Neural cell (in vitro differentiated cells): ENCODE data around the gene COP1. TPM values are rescaled to one million over a fixed set of nuclear protein-coding genes. Genes with fewer than 3 reads are reported as not detected.

Source experiments
- H2AFZ ChIP-seq: fragments of 200-600, 300-800 bp; sonication (generic), shearing (Covaris generic); 2 replicates; pipeline ENCODE4 v1.6.0; 2014; ENCODE audit warnings: low read depth, mild to moderate bottlenecking, antibody characterized with exemption, low read length, moderate library complexity
- H3F3A ChIP-seq: fragments of 200-600 bp; shearing (Covaris generic); 2 replicates; pipeline ENCODE4 v1.6.1; 2016; ENCODE audit warnings: mild to moderate bottlenecking, moderate library complexity, mixed read lengths, antibody characterized with exemption, low read length; ENCODE audit not compliant: insufficient read depth, poor library complexity, severe bottlenecking
- H3K27ac ChIP-seq: fragments of 200-600, 300-800 bp; sonication (generic), shearing (Covaris generic); 2 replicates; pipeline ENCODE4 v1.5.1; 2014; ENCODE audit warnings: mild to moderate bottlenecking, low read length, moderate library complexity
- H3K27me3 ChIP-seq: fragments of 300-800, 200-600 bp; sonication (generic), shearing (Covaris generic); 2 replicates; pipeline ENCODE4 v1.6.0; 2014; ENCODE audit warnings: mild to moderate bottlenecking, low read depth, low read length, moderate library complexity; ENCODE audit not compliant: insufficient read depth
- H3K36me3 ChIP-seq: fragments of 300-800, 200-600 bp; sonication (generic), shearing (Covaris generic); 2 replicates; pipeline ENCODE4 v1.5.1; 2014; ENCODE audit warnings: mild to moderate bottlenecking, antibody characterized with exemption, low read length, moderate library complexity; ENCODE audit not compliant: insufficient read depth
- H3K4me2 ChIP-seq: fragments of 300-800, 200-600 bp; sonication (generic), shearing (Covaris generic); 2 replicates; pipeline ENCODE4 v1.6.0; 2014; ENCODE audit warnings: mild to moderate bottlenecking, low read length
- H3K4me3 ChIP-seq: fragments of 300-800, 200-600 bp; sonication (generic), shearing (Covaris generic); 2 replicates; pipeline ENCODE4 v1.5.1; 2014; ENCODE audit warnings: mild to moderate bottlenecking, low read length, moderate library complexity
- H3K79me2 ChIP-seq: fragments of 200-600 bp; shearing (Covaris generic); replicated peaks from 2 replicates; pipeline ENCODE4 v1.6.0; 2014; ENCODE audit warnings: mild to moderate bottlenecking, low read length, moderate library complexity; ENCODE audit not compliant: insufficient read depth
- H3K9ac ChIP-seq: fragments of 300-800, 200-600 bp; sonication (generic), shearing (Covaris generic); 2 replicates; pipeline ENCODE4 v1.6.1; 2016; ENCODE audit warnings: mild to moderate bottlenecking, low read length, mixed read lengths
- H3K9me2 ChIP-seq: fragments of 200-600 bp; shearing (Covaris generic); 2 replicates; pipeline ENCODE4 v1.6.1; 2016; ENCODE audit warnings: mild to moderate bottlenecking, low read length, mixed read lengths; ENCODE audit not compliant: insufficient read depth
- H3K9me3 ChIP-seq: fragments of 200-600, 300-800 bp; sonication (generic), shearing (Covaris generic); 2 replicates; pipeline ENCODE4 v1.6.1; 2016; ENCODE audit warnings: mild to moderate bottlenecking, mixed run types, low read length, moderate library complexity, mixed read lengths
- H4K20me1 ChIP-seq: fragments of 200-600 bp; shearing (Covaris generic); 2 replicates; pipeline ENCODE4 v1.6.1; 2016; ENCODE audit warnings: mild to moderate bottlenecking, mixed run types; ENCODE audit not compliant: insufficient read depth
- EP300 ChIP-seq: fragments of 450-650 bp; conservative IDR thresholded peaks from 2 replicates; pipeline ENCODE4 v1.6.1; 2014; ENCODE audit warnings: antibody characterized with exemption, mild to moderate bottlenecking, moderate library complexity; ENCODE audit not compliant: poor library complexity, severe bottlenecking
- EZH2 ChIP-seq: fragments of 200-600, 300-800 bp; shearing (Covaris generic), sonication (generic); IDR thresholded peaks from 2 replicates; pipeline ENCODE4 v1.6.1; 2014; ENCODE audit warnings: antibody characterized with exemption, low read length, borderline replicate concordance, mild to moderate bottlenecking; ENCODE audit not compliant: insufficient read depth, poor library complexity, severe bottlenecking
- MXI1 ChIP-seq: fragments of 450-650 bp; conservative IDR thresholded peaks from 2 replicates; pipeline ENCODE4 v1.6.1; 2014; ENCODE audit warnings: antibody characterized with exemption, mild to moderate bottlenecking; ENCODE audit not compliant: poor library complexity, severe bottlenecking
- POLR2AphosphoS5 ChIP-seq: IDR thresholded peaks from 2 replicates; pipeline ENCODE4 v1.6.1; 2012
- RAD21 ChIP-seq: fragments of 450-650 bp; conservative IDR thresholded peaks from 2 replicates; pipeline ENCODE4 v1.6.1; 2014; ENCODE audit warnings: antibody characterized with exemption, mild to moderate bottlenecking, moderate library complexity
- SMC3 ChIP-seq: fragments of 450-650 bp; conservative IDR thresholded peaks from 2 replicates; pipeline ENCODE4 v1.6.1; 2014; ENCODE audit warnings: antibody characterized with exemption, mild to moderate bottlenecking, moderate library complexity; ENCODE audit not compliant: poor library complexity
- TAF1 ChIP-seq: IDR thresholded peaks from 2 replicates; pipeline ENCODE4 v1.6.1; 2012; ENCODE audit warnings: low read depth
- polyA plus RNA-seq: library from polyadenylated mRNA; depleted of rRNA; stranded (reverse); fragments of >200 nt; gene quantifications from 2 replicates; pipeline ENCODE4 v1.2.3, GENCODE V29; 2014
- TF ChIP-seq, protein P1 (sequence below): IDR thresholded peaks from 2 replicates; pipeline ENCODE4 v1.6.1; 2012; ENCODE audit warnings: borderline replicate concordance
- TF ChIP-seq, protein P2 (sequence below): fragments of 450-650 bp; IDR thresholded peaks from 2 replicates; pipeline ENCODE4 v1.5.1; 2014; ENCODE audit warnings: antibody characterized with exemption, mild to moderate bottlenecking, moderate library complexity; ENCODE audit not compliant: poor library complexity, severe bottlenecking

COP1 gene
- polyA plus RNA-seq, 1 donor from 2014 or later: 72.3 TPM

DNA sequence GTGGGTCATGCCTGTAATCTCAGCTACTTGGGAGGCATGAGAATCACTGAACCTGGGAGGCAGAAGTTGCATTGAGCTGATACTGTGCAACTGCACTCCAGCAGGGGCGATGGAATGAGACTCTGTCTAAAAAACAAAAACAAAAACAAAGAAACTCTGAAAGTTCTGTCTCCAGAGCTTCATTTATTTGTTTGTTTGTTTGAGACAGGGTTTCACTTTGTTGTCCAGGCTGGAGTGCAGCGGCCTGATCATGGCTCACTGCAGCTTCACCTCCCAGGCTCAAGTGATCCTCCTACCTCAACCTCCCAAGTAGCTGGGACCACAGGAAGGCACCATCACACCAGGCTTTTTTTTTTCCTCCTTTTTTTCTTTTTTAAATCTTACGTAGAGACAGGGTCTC is 271.9 kb downstream of the COP1 start:
- Histone ChIP-seq H2AFZ (no peak overlapping the region), H3K9me2 (no peaks in the 10 kb centered on the region), H3K36me3 (no peaks in the 10 kb centered on the region), H3K9me3 (no peaks in the 10 kb centered on the region), H3K4me3 (no peak overlapping the region), H3K4me2 (no peak overlapping the region), H3K9ac (no peak overlapping the region), H3F3A (no peaks in the 10 kb centered on the region), H4K20me1 (no peaks in the 10 kb centered on the region), H3K27ac (no peak overlapping the region), H3K79me2 (no peaks in the 10 kb centered on the region), H3K27me3 (no peaks in the 10 kb centered on the region)
- TF ChIP-seq MXI1 (no peak), POLR2AphosphoS5 (no peak), RAD21 (no peak), SMC3 (no peak), TAF1 (no peak), EZH2 (no peak), EP300 (no peak)
- TF ChIP-seq, protein P1, sequence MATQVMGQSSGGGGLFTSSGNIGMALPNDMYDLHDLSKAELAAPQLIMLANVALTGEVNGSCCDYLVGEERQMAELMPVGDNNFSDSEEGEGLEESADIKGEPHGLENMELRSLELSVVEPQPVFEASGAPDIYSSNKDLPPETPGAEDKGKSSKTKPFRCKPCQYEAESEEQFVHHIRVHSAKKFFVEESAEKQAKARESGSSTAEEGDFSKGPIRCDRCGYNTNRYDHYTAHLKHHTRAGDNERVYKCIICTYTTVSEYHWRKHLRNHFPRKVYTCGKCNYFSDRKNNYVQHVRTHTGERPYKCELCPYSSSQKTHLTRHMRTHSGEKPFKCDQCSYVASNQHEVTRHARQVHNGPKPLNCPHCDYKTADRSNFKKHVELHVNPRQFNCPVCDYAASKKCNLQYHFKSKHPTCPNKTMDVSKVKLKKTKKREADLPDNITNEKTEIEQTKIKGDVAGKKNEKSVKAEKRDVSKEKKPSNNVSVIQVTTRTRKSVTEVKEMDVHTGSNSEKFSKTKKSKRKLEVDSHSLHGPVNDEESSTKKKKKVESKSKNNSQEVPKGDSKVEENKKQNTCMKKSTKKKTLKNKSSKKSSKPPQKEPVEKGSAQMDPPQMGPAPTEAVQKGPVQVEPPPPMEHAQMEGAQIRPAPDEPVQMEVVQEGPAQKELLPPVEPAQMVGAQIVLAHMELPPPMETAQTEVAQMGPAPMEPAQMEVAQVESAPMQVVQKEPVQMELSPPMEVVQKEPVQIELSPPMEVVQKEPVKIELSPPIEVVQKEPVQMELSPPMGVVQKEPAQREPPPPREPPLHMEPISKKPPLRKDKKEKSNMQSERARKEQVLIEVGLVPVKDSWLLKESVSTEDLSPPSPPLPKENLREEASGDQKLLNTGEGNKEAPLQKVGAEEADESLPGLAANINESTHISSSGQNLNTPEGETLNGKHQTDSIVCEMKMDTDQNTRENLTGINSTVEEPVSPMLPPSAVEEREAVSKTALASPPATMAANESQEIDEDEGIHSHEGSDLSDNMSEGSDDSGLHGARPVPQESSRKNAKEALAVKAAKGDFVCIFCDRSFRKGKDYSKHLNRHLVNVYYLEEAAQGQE: no peak
- TF ChIP-seq, protein P2, sequence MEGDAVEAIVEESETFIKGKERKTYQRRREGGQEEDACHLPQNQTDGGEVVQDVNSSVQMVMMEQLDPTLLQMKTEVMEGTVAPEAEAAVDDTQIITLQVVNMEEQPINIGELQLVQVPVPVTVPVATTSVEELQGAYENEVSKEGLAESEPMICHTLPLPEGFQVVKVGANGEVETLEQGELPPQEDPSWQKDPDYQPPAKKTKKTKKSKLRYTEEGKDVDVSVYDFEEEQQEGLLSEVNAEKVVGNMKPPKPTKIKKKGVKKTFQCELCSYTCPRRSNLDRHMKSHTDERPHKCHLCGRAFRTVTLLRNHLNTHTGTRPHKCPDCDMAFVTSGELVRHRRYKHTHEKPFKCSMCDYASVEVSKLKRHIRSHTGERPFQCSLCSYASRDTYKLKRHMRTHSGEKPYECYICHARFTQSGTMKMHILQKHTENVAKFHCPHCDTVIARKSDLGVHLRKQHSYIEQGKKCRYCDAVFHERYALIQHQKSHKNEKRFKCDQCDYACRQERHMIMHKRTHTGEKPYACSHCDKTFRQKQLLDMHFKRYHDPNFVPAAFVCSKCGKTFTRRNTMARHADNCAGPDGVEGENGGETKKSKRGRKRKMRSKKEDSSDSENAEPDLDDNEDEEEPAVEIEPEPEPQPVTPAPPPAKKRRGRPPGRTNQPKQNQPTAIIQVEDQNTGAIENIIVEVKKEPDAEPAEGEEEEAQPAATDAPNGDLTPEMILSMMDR: no peak

DNA sequence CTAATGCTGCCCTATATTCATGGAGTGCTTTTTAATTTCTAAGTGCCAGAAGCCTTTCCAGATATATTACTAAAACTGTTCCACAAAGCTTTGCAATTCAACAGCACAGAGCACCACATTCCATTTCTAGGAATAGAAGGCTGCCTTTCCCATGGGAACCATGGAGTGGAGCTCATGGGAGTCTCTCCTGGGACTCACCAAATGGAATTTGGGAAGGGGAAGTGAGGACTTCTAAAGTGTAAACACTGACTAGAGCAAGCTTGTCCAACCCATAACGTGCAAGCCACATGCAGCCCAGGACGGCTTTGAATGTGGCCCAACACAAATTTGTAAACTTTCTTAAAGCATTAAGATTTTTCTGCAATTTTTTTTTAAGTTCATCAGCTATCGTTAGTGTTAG is 273.3 kb downstream of the COP1 start:
- TF ChIP-seq POLR2AphosphoS5 (no peak), EP300 (no peak), RAD21 (no peak), MXI1 (no peak), SMC3 (no peak), TAF1 (no peak), EZH2 (no peak)
- TF ChIP-seq, protein P2: no peak
- TF ChIP-seq, protein P1: no peak
- Histone ChIP-seq H2AFZ (no peak overlapping the region), H3F3A (no peaks in the 10 kb centered on the region), H3K9me3 (no peaks in the 10 kb centered on the region), H3K4me3 (no peak overlapping the region), H3K36me3 (no peaks in the 10 kb centered on the region), H4K20me1 (no peaks in the 10 kb centered on the region), H3K27me3 (no peaks in the 10 kb centered on the region), H3K79me2 (no peaks in the 10 kb centered on the region), H3K4me2 (no peak overlapping the region), H3K9me2 (no peaks in the 10 kb centered on the region), H3K9ac (no peak overlapping the region), H3K27ac (no peak overlapping the region)
